GM12892 (cell line): ENCODE data around the gene C1orf210.
A peak's percentile ranks its signal among the peaks of the same experiment; 100 is the strongest.

Source experiments
- DNase-seq: peaks from one replicate; pipeline ENCODE4 v3.0.0; 2011; ENCODE audit not compliant: insufficient read length
- FAIRE-seq: peaks from 2 replicates; lab custom pipeline; 2011; peaks lifted over from hg19 to GRCh38; lab: Jason Lieb, UNC
- POLR2A ChIP-seq: IDR thresholded peaks from 2 replicates; pipeline ENCODE4 v1.6.1; 2011; ENCODE audit warnings: low read depth, low read length, control low read depth
- POLR2AphosphoS5 ChIP-seq: IDR thresholded peaks from 2 replicates; pipeline ENCODE4 v1.6.1; 2011; ENCODE audit warnings: low read depth, low read length, control low read depth
- TAF1 ChIP-seq: IDR thresholded peaks from 2 replicates; pipeline ENCODE4 v1.6.1; 2011; ENCODE audit warnings: low read depth, mild to moderate bottlenecking, control low read depth, low read length, borderline replicate concordance

Gene C1orf210

DNA sequence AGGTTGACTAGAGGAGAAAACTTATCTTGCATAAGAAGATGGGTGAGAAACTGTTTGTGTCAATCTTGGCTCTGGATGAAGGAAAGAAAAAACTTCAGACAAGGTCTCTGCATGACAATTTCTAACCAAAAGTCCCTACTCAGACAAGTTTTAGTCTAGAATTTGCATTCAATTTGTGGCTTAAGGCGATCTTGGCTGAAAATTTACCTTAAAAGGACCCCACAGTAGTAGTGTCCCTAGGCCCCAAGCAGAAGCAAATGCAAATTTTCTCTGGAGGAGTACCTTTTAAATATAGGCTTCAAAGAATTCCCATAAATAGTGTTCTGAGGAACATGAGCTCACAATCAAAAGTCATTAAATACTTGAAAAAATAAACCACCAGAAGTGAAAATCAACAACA lies 33.2 kb downstream of the C1orf210 start:
- TF ChIP-seq TAF1 (no peak), POLR2A (no peak)
- FAIRE-seq (no peak), DNase-seq (no peak)

DNA sequence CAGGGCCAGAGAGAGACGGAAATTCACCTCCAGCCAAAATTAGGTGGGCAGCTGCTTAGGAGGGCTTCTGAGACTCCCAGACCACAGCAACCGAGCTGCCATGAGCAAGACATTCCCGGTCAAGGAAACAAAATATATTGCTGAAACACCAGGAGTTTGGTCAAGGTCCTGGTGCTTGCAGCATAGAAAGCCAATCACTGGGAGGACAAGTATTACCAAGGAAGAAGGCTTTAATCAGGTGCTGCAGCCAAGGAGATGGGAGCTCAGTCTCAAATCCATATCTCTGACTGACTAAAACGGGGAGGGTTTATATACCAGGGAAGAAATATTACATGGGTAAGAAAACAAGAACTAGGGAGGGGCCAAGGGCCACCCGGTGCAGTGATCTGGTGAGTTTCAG lies 34.4 kb downstream of the C1orf210 start:
- TF ChIP-seq POLR2AphosphoS5 (no peak), TAF1 (no peak), POLR2A (no peak)
- DNase-seq (no peak), FAIRE-seq (no peak)

DNA sequence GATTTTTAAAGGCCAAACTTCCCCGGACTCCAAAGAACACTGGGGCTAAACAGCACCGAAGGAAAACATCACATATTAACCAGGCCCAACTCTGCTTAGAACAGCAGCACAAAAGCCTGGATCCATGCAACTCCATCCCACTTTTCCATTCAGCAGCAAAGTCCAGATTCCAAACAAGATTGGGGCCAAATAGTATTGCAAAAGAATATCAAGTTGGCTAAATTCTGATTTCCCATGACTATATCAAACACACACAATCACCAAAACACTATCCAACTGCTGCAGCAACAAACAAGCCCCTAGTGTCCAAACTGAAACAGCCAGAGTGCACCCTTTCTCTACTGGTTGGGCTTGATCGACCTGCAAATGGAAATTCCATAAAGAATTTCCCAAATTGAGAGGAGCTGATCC lies 35.0 kb downstream of the C1orf210 start:
- DNase-seq, result no peak

GRCh38 chr1:43247256-43247921 lies 38.0 kb downstream of the C1orf210 start:
- no peak for FAIRE-seq
- DNase-seq, result no peak
- TF ChIP-seq POLR2A (no peak), POLR2AphosphoS5 (no peak), TAF1 (no peak)

More for the DNA sequence above, 35.0 kb downstream of the C1orf210 start:
- no peak for TF ChIP-seq POLR2A
- TF ChIP-seq TAF1, result no peak
- TF ChIP-seq POLR2AphosphoS5, result no peak
- no peak for FAIRE-seq

DNA sequence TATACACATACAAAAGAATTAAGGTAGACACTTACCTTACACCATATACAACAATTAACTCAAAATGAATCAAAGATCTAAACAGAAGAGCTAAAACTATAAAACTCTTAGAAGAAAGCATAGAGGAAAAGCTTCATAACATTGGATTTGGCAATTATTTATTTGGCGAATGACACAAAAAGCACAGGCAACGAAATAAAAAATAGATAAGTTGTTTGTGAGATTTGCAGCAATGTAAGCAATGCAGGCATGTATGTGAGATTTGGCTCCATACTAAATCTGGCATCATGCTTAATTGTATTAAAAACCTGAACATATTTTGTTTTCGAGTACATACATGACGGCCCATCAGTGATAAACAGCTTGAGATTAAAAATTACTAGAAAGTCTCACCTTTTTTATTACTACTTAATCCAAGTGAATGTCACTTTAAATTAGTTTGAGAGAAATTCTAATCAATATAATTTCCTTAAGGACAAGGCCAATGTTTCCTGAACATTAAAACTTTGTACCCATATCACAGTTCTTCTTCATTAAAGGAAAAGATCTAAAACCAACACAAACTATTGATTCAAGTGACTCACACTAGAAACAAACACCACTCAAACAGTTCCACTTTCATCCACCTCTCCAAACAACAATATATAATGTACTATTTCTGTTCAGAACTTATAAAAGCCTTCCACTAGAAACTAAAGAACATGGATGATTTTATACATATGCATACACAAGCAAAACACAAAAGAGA lies 38.7 kb downstream of the C1orf210 start:
- DNase-seq (no peak), FAIRE-seq (no peak)
- TF ChIP-seq TAF1, result no peak
- TF ChIP-seq POLR2A, result no peak
- no peak for TF ChIP-seq POLR2AphosphoS5

- no peak for TF ChIP-seq POLR2A
- FAIRE-seq (no peak), DNase-seq (no peak)
These were observed 42.1 kb downstream of the C1orf210 start for GRCh38 chr1:43243299-43243698.

DNA sequence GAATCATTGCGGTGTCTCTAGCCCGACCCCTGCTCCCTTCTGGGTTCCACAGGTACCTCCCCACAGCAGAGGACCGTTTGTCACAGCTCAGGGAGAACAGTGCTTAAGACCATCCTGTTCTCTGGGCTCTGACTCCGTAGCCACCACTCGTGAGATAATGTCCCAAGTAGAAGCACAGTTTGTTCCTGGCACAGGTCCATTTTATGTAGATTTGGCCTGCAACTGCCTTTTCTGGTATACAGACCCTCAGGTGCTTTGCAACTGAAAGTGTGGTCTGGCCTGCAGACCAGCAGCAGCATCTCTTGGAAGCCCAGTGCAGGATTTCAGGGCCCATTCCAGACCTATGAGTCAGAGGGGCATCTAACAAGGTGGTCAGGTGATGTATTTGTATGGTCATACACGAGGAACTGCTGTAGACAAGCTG lies 44.0 kb downstream of the C1orf210 start:
- DNase-seq (no peak), FAIRE-seq (no peak)
- TF ChIP-seq POLR2A (no peak), POLR2AphosphoS5 (no peak), TAF1 (no peak)

DNA sequence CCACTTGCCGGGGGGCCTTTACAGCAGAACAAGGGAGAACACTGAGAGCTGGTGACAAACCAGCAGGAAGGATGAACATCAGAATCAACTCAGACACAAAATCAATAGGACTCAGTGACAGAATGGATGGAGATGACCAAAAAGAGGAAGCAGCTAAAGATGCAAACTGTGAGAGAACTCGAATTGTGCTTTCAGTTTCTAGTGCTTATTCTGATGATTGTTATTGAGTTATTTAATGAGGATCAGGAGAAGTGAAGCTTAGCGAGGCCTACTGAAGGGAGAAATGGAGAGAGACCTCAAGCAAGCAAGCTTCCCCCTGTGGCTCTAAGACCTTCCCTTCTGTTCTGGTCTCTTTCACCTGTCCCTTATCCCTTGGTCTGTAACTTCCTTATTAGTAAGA lies 45.9 kb downstream of the C1orf210 start:
- TF ChIP-seq POLR2AphosphoS5 (no peak), TAF1 (no peak), POLR2A (no peak)
- DNase-seq (peak; percentile 50), FAIRE-seq (peak; percentile 94)

DNA sequence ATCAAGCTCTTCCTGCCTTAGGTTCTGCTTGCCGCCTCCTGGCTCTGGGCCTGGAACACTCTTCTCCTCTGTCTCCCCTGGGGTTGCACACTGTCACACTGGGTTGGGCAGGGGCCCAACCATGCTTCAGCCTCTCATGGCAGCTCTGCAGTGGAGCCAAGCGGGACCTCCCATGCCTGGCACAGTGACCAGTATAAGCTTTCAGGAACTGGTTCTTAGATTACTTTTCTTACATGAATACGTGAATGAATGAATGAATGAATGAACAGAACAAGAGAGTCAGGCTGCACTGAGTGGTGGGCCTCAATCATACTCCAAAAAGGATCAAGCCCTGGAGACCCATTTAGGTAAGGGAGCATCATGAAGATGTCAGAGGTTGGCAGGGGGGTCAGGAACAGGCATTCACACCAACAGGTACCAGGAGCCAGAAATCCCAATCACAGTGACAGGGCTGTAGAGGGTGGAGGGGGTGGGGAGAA lies 46.4 kb downstream of the C1orf210 start:
- no peak for FAIRE-seq
- DNase-seq, result no peak
- TF ChIP-seq POLR2AphosphoS5 (no peak), POLR2A (no peak), TAF1 (no peak)

GRCh38 chr1:43238085-43238484 lies 47.3 kb downstream of the C1orf210 start:
- FAIRE-seq (peak; percentile 94), DNase-seq (no peak)
- TF ChIP-seq POLR2A, result no peak
- no peak for TF ChIP-seq POLR2AphosphoS5
- no peak for TF ChIP-seq TAF1

- no peak for FAIRE-seq
- no peak for DNase-seq
- TF ChIP-seq POLR2AphosphoS5 (no peak), TAF1 (no peak), POLR2A (no peak)
These were observed 48.3 kb downstream of the C1orf210 start for GRCh38 chr1:43237121-43237520.
